Esophagus mucosa (tissue), 1 donor: ENCODE data around the gene KNTC1. TPM values are rescaled to one million over a fixed set of nuclear protein-coding genes. Genes with fewer than 3 reads are reported as not detected.
A peak's percentile ranks its signal among the peaks of the same experiment; 100 is the strongest.
"Not testable (repeated sequence)": the region's sequence is repeated elsewhere in the genome, so short reads cannot be mapped to it uniquely, and the experiment has no call there.

ENCODE experiments used
- ATAC-seq: fragments of 200-7000 bp; cut with Tn5 transposase; one replicate; pipeline ENCODE4 v1.9.1; 2020
- total RNA-seq: library from RNA; stranded (reverse); gene quantifications from one replicate; pipeline ENCODE4 v1.2.4, GENCODE V29; 2023
- donor health status: DM: yes; HTN: yes; CAD: no.

Gene KNTC1
- total RNA-seq, 1 donor from 2014 or later: 15.4 TPM

- ATAC-seq: no peak
Measured at GRCh38 chr12:122569288-122569687, 42.2 kb downstream of the KNTC1 start.

GRCh38 chr12:122570006-122570405 is 43.0 kb downstream of the KNTC1 start:
- not testable (repeated sequence) for ATAC-seq

- no peak for ATAC-seq
Measured at GRCh38 chr12:122571821-122572220, 44.8 kb downstream of the KNTC1 start.

- ATAC-seq: peak; percentile 61
Measured at GRCh38 chr12:122583294-122583693, 56.2 kb downstream of the KNTC1 start.

GRCh38 chr12:122584177-122584863 is 57.3 kb downstream of the KNTC1 start:
- ATAC-seq: no peak

- no peak for ATAC-seq
Measured at GRCh38 chr12:122590990-122591389, 63.9 kb downstream of the KNTC1 start.

GRCh38 chr12:122591966-122592365 is 64.9 kb downstream of the KNTC1 start:
- ATAC-seq: not testable (repeated sequence)

GRCh38 chr12:122592543-122592942 is 65.5 kb downstream of the KNTC1 start:
- ATAC-seq: not testable (repeated sequence)

- ATAC-seq: no peak
Measured at GRCh38 chr12:122593910-122594309, 66.9 kb downstream of the KNTC1 start.

- ATAC-seq: no peak
Measured at GRCh38 chr12:122596838-122597237, 69.8 kb downstream of the KNTC1 start.

- ATAC-seq: no peak
Measured at GRCh38 chr12:122602456-122602855, 75.4 kb downstream of the KNTC1 start.

- no peak for ATAC-seq
Measured at GRCh38 chr12:122604993-122605392, 77.9 kb downstream of the KNTC1 start.

GRCh38 chr12:122609732-122610131 is 82.7 kb downstream of the KNTC1 start:
- ATAC-seq: no peak

GRCh38 chr12:122610207-122610606 is 83.2 kb downstream of the KNTC1 start:
- no peak for ATAC-seq

- peak; percentile 70 for ATAC-seq
Measured at GRCh38 chr12:122610911-122611310, 83.9 kb downstream of the KNTC1 start.

- ATAC-seq: no peak
Measured at GRCh38 chr12:122614839-122615238, 87.8 kb downstream of the KNTC1 start.

- ATAC-seq: no peak
Measured at GRCh38 chr12:122615780-122616179, 88.7 kb downstream of the KNTC1 start.

- no peak for ATAC-seq
Measured at GRCh38 chr12:122635471-122635870, 108.4 kb downstream of the KNTC1 start.

GRCh38 chr12:122643207-122643805 is 116.3 kb downstream of the KNTC1 start:
- no peak for ATAC-seq

- peak; percentile 17 for ATAC-seq
Measured at GRCh38 chr12:122646517-122647217, 119.6 kb downstream of the KNTC1 start.

GRCh38 chr12:122651520-122652224 is 124.6 kb downstream of the KNTC1 start:
- peak; percentile 91 for ATAC-seq

- ATAC-seq: not testable (repeated sequence)
Measured at GRCh38 chr12:122653291-122653690, 126.2 kb downstream of the KNTC1 start.

GRCh38 chr12:122656298-122656697 is 129.2 kb downstream of the KNTC1 start:
- ATAC-seq: peak; percentile 58
